Measurements from ENCODE around the gene DCP1A. TPM values are rescaled to one million over a fixed set of nuclear protein-coding genes. Genes with fewer than 3 reads are reported as not detected.
"Not testable (repeated sequence)": the region's sequence is repeated elsewhere in the genome, so short reads cannot be mapped to it uniquely, and the experiment has no call there.

The DCP1A gene
- total and polyA plus RNA-seq, 2 experiments from 2014 or later = 19.3 to 32.0 TPM

DNA sequence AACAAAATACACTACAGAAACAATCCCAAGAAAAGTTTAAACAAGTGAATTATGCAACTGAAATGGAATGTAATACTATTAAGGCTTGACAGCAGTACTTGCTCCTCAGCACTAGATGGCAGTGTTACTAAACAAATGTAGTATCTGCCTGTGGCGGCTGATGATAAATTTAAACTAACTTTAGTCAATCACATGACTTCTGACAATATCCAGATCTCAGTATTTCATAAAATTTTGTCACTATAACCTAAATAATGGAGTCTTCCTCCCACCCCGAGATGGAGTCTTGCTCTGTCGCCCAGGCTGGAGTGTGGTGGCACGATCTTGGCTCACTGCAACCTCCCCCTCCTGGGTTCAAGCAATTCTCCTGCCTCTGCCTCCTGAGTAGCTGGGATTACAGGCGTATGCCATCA lies 47.7 kb downstream of the DCP1A start:
- Mint-ChIP-seq H3K36me3 (ENCODE audit: low read depth) (peaks cover 21% of the 10 kb centered on the region; the same call in 2 of the 3 replicates), H3K27ac (peak overlapping the region; percentile 68; the same call in 1 of the 2 replicates)
- not testable (repeated sequence) for H3K27me3 Mint-ChIP-seq (ENCODE audit: insufficient read depth, low read depth, poor library complexity); H3K4me3 ChIP-seq; H3K4me1 Mint-ChIP-seq; H2AFZ ChIP-seq; H4K20me1 ChIP-seq (replicated peaks; ENCODE audit: insufficient read depth); H3K79me2 ChIP-seq (replicated peaks; ENCODE audit: insufficient read depth); H3K9me3 Mint-ChIP-seq; H3K4me1 ChIP-seq (ENCODE audit: insufficient read depth); H3K9me2 ChIP-seq (ENCODE audit: insufficient read depth); H3K4me3 Mint-ChIP-seq; H3K4me2 ChIP-seq; H3K27me3 ChIP-seq (ENCODE audit: insufficient read depth)
- peak; percentile 84 for DNase-seq (ENCODE audit: low spot score)
- ATAC-seq = peak; percentile 67
- H3K36me3 ChIP-seq (ENCODE audit: insufficient read depth) = peaks cover 22% of the 10 kb centered on the region; the same call in 1 of the 2 replicates
- peaks cover 11% of the 10 kb centered on the region; the same call in 1 of the 2 replicates for H3F3A ChIP-seq (replicated peaks; ENCODE audit: low read depth)
- H3K27ac ChIP-seq (ENCODE audit: low read depth) = 0 out of 2 replicates have a peak overlapping the region, but pooled peaks have one; percentile 4
- TF ChIP-seq, protein P1, sequence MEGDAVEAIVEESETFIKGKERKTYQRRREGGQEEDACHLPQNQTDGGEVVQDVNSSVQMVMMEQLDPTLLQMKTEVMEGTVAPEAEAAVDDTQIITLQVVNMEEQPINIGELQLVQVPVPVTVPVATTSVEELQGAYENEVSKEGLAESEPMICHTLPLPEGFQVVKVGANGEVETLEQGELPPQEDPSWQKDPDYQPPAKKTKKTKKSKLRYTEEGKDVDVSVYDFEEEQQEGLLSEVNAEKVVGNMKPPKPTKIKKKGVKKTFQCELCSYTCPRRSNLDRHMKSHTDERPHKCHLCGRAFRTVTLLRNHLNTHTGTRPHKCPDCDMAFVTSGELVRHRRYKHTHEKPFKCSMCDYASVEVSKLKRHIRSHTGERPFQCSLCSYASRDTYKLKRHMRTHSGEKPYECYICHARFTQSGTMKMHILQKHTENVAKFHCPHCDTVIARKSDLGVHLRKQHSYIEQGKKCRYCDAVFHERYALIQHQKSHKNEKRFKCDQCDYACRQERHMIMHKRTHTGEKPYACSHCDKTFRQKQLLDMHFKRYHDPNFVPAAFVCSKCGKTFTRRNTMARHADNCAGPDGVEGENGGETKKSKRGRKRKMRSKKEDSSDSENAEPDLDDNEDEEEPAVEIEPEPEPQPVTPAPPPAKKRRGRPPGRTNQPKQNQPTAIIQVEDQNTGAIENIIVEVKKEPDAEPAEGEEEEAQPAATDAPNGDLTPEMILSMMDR (conservative IDR thresholded peaks at IDR 0.05; ENCODE audit: low read depth in 2 of 2) = peak; percentile 78 to 95

DNA sequence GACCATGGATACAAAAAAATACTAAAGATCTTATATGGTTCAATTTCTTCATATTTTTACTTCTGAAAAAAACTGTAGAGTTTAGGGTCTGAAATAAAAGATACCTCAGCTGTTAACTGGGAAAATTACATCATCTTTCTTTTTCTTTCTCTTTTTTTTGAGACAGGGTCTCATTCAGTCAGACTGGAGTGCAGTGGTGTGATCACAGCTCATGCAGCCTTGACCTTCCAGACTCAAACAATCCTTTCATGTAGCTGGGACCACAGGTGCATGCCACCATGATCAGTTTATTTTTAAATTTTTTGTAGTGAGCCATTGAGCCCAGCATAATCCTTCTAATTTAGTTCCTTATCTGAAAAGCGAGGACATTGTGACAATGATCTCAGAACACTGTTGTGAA lies 51.9 kb downstream of the DCP1A start:
- ATAC-seq = no peak
- no peaks in the 10 kb centered on the region for H3K27me3 ChIP-seq (ENCODE audit: insufficient read depth)
- H3K27me3 Mint-ChIP-seq (ENCODE audit: insufficient read depth, low read depth, poor library complexity) = peaks cover 4% of the 10 kb centered on the region
- DNase-seq (ENCODE audit: low spot score) = no peak
- 0 out of 2 replicates have a peak, but pooled peaks cover 10% of the 10 kb centered on the region for H3K36me3 ChIP-seq (ENCODE audit: insufficient read depth)
- peaks cover 13% of the 10 kb centered on the region for H3K4me1 Mint-ChIP-seq
- no peaks in the 10 kb centered on the region for H3K79me2 ChIP-seq (replicated peaks; ENCODE audit: insufficient read depth)
- no peak overlapping the region for H3K27ac ChIP-seq (ENCODE audit: low read depth)
- H3K9me3 Mint-ChIP-seq = no peaks in the 10 kb centered on the region; the same call in 2 of the 3 replicates
- H3K9me2 ChIP-seq (ENCODE audit: insufficient read depth) = no peaks in the 10 kb centered on the region
- H3K4me1 ChIP-seq (ENCODE audit: insufficient read depth) = no peaks in the 10 kb centered on the region
- H3K36me3 Mint-ChIP-seq (ENCODE audit: low read depth) = peaks cover 6% of the 10 kb centered on the region; the same call in 1 of the 3 replicates
- H3K4me3 ChIP-seq = no peak overlapping the region
- no peak overlapping the region for H3K27ac Mint-ChIP-seq
- H3K4me2 ChIP-seq = no peak overlapping the region
- no peak overlapping the region for H3K4me3 Mint-ChIP-seq
- H2AFZ ChIP-seq = no peak overlapping the region
- H3F3A ChIP-seq (replicated peaks; ENCODE audit: low read depth) = peaks cover 7% of the 10 kb centered on the region; the same call in 1 of the 2 replicates
- peaks cover 3% of the 10 kb centered on the region; the same call in 1 of the 2 replicates for H4K20me1 ChIP-seq (replicated peaks; ENCODE audit: insufficient read depth)
- TF ChIP-seq POLR2AphosphoS5 (IDR thresholded peaks at IDR 0.05; ENCODE audit: low read depth) (no peak), NANOG (IDR thresholded peaks at IDR 0.05; ENCODE audit: borderline replicate concordance) (no peak), STAT1 (IDR thresholded peaks at IDR 0.05; ENCODE audit: unreplicated experiment) (no peak), CREB1 (CRISPR knock-in tag; IDR thresholded peaks at IDR 0.05; ENCODE audit: low read depth) (no peak), JUNB (IDR thresholded peaks at IDR 0.05; ENCODE audit: unreplicated experiment) (no peak), ZNF114 (CRISPR knock-in tag; IDR thresholded peaks at IDR 0.05) (no peak), EZH2phosphoT487 (IDR thresholded peaks at IDR 0.05; ENCODE audit: unreplicated experiment) (no peak)
- TF ChIP-seq, protein P2, sequence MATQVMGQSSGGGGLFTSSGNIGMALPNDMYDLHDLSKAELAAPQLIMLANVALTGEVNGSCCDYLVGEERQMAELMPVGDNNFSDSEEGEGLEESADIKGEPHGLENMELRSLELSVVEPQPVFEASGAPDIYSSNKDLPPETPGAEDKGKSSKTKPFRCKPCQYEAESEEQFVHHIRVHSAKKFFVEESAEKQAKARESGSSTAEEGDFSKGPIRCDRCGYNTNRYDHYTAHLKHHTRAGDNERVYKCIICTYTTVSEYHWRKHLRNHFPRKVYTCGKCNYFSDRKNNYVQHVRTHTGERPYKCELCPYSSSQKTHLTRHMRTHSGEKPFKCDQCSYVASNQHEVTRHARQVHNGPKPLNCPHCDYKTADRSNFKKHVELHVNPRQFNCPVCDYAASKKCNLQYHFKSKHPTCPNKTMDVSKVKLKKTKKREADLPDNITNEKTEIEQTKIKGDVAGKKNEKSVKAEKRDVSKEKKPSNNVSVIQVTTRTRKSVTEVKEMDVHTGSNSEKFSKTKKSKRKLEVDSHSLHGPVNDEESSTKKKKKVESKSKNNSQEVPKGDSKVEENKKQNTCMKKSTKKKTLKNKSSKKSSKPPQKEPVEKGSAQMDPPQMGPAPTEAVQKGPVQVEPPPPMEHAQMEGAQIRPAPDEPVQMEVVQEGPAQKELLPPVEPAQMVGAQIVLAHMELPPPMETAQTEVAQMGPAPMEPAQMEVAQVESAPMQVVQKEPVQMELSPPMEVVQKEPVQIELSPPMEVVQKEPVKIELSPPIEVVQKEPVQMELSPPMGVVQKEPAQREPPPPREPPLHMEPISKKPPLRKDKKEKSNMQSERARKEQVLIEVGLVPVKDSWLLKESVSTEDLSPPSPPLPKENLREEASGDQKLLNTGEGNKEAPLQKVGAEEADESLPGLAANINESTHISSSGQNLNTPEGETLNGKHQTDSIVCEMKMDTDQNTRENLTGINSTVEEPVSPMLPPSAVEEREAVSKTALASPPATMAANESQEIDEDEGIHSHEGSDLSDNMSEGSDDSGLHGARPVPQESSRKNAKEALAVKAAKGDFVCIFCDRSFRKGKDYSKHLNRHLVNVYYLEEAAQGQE (IDR thresholded peaks at IDR 0.05; ENCODE audit: unreplicated experiment) = no peak
- TF ChIP-seq, protein P3, sequence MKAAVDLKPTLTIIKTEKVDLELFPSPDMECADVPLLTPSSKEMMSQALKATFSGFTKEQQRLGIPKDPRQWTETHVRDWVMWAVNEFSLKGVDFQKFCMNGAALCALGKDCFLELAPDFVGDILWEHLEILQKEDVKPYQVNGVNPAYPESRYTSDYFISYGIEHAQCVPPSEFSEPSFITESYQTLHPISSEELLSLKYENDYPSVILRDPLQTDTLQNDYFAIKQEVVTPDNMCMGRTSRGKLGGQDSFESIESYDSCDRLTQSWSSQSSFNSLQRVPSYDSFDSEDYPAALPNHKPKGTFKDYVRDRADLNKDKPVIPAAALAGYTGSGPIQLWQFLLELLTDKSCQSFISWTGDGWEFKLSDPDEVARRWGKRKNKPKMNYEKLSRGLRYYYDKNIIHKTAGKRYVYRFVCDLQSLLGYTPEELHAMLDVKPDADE (IDR thresholded peaks at IDR 0.05) = no peak

All from GM23338 (cell line).